K562 (cell line): ENCODE data around the gene BAD. TPM values are rescaled to one million over a fixed set of nuclear protein-coding genes. Genes with fewer than 3 reads are reported as not detected.
A peak's percentile ranks its signal among the peaks of the same experiment; 100 is the strongest.

Source experiments
- ATF7 ChIP-seq: fragments of 450-650 bp; IDR thresholded peaks from 2 replicates; pipeline ENCODE4 v1.7.1; 2014; ENCODE audit warnings: mild to moderate bottlenecking, moderate library complexity
- CBX5 ChIP-seq: IDR thresholded peaks from 2 replicates; pipeline ENCODE4 v1.6.1; 2014; ENCODE audit warnings: low read depth, borderline replicate concordance
- CEBPG ChIP-seq, 3 experiments: fragments of 200-800 bp in 1 of 3; sonication (Bioruptor generic) in 1 of 3; sonication (generic) in 1 of 3; formaldehyde crosslinking in 1 of 3; IDR thresholded peaks in 2 of 3; conservative IDR thresholded peaks in 1 of 3; 2 replicates each; pipeline versions ENCODE4 v1.6.1 to v1.8.0; 2016 to 2022; ENCODE audit warnings: missing compliant biosample characterization in 2 of 3, missing genetic modification characterization in 2 of 3, mild to moderate bottlenecking in 1 of 3, missing genetic modification reagents in 1 of 3
- KDM1A ChIP-seq, 2 experiments: fragments of 450-650 bp; IDR thresholded peaks; 2 replicates each; pipeline ENCODE4 v1.6.1; 2016; ENCODE audit warnings: mild to moderate bottlenecking in 2 of 2
- NR1H2 ChIP-seq: sonication (generic); formaldehyde crosslinking; IDR thresholded peaks from 2 replicates; pipeline ENCODE4 v1.4.0; 2020; ENCODE audit warnings: mild to moderate bottlenecking, missing genetic modification reagents
- PCBP2 ChIP-seq: fragments of 200-400 bp; formaldehyde crosslinking; IDR thresholded peaks from 2 replicates; pipeline ENCODE4 v1.6.1; 2018; ENCODE audit warnings: low read length, low read depth, mild to moderate bottlenecking, moderate library complexity; ENCODE audit not compliant: poor library complexity, severe bottlenecking
- PHB ChIP-seq: fragments of 250-450 bp; sonication (Bioruptor Pico); IDR thresholded peaks from 2 replicates; pipeline ENCODE4 v1.5.0; 2021
- PTRF ChIP-seq: fragments of 450-650 bp; IDR thresholded peaks from 2 replicates; pipeline ENCODE4 v1.6.1; 2016; ENCODE audit warnings: mild to moderate bottlenecking, missing genetic modification characterization, missing compliant biosample characterization
- RBBP5 ChIP-seq: fragments of 200-600 bp; sonication (generic); IDR thresholded peaks from 2 replicates; pipeline ENCODE4 v1.6.1; 2012; ENCODE audit warnings: borderline replicate concordance, mild to moderate bottlenecking, low read length, control low read depth, inconsistent platforms; ENCODE audit not compliant: insufficient read depth, poor library complexity, severe bottlenecking
- RBM17 ChIP-seq: fragments of 200-400 bp; formaldehyde crosslinking; IDR thresholded peaks from 2 replicates; pipeline ENCODE4 v1.6.1; 2017; ENCODE audit warnings: low read depth, mild to moderate bottlenecking, low read length, borderline replicate concordance
- SMARCC2 ChIP-seq: fragments of 450-650 bp; IDR thresholded peaks from 2 replicates; pipeline ENCODE4 v1.6.1; 2017; ENCODE audit warnings: antibody characterized with exemption, moderate library complexity, mild to moderate bottlenecking, low read depth
- STAT5A ChIP-seq: IDR thresholded peaks from 2 replicates; pipeline ENCODE4 v1.6.1; 2012; ENCODE audit warnings: low read length, inconsistent platforms, borderline replicate concordance
- ZNF197 ChIP-seq: fragments of 200-800 bp; sonication (Bioruptor generic); IDR thresholded peaks from 2 replicates; pipeline ENCODE4 v1.6.1; 2016; ENCODE audit warnings: low read depth, missing genetic modification characterization, missing compliant biosample characterization
- ZNF282 ChIP-seq: sonication (generic); formaldehyde crosslinking; IDR thresholded peaks from 2 replicates; pipeline ENCODE4 v1.8.1; 2023; ENCODE audit warnings: missing genetic modification reagents
- ZNF583 ChIP-seq: fragments of 250-450 bp; sonication (Bioruptor Pico); IDR thresholded peaks from 2 replicates; pipeline ENCODE4 v1.4.0; 2020
- ZNF707 ChIP-seq: fragments of 250-450 bp; sonication (Bioruptor Pico); conservative IDR thresholded peaks from 2 replicates; pipeline ENCODE4 v1.8.0; 2022; ENCODE audit warnings: inconsistent platforms, mild to moderate bottlenecking, moderate library complexity
- polyA plus RNA-seq, 8 experiments: library from polyadenylated mRNA; depleted of rRNA in 4 of 8; stranded (reverse) in 5 of 8; unstranded in 3 of 8; fragments of >200 nt; fragmentation: Nextera tagmentation in 2 of 8; fragmentation: Illumina TruSeq in 1 of 8; extraction: Ambion mirVana in 2 of 8; extraction: Trizol in 1 of 8; gene quantifications; 2 replicates each; pipeline versions ENCODE4 v1.2.1 to v1.2.3, GENCODE V29; 2011 to 2014; ENCODE audit warnings: inconsistent platforms in 1 of 8, missing spikeins in 1 of 8
- total RNA-seq, 7 experiments: library from RNA; depleted of rRNA in 6 of 7; stranded (reverse); fragments of >200 nt in 6 of 7; fragmentation: Illumina TruSeq in 2 of 7; extraction: Trizol in 2 of 7; gene quantifications; 2 replicates each; pipeline versions ENCODE4 v1.2.1 to v1.2.3, GENCODE V29; 2011 to 2021; ENCODE audit warnings: low replicate concordance in 1 of 7
- TF ChIP-seq, protein P1 (sequence below): fragments of 250-450 bp; sonication (Bioruptor Pico); IDR thresholded peaks from 2 replicates; pipeline ENCODE4 v1.5.0; 2020; ENCODE audit warnings: mild to moderate bottlenecking, borderline replicate concordance
- TF ChIP-seq, protein P2 (sequence below): fragments of 450-650 bp; IDR thresholded peaks from 2 replicates; pipeline ENCODE4 v1.6.1; 2014; ENCODE audit warnings: low read depth, mild to moderate bottlenecking, moderate library complexity, borderline replicate concordance
- TF ChIP-seq, protein P3 (sequence below): fragments of 450-650 bp; IDR thresholded peaks from 2 replicates; pipeline ENCODE4 v1.7.0; 2016; ENCODE audit warnings: borderline replicate concordance
- TF ChIP-seq, protein P4 (sequence below), 2 experiments: IDR thresholded peaks; 2 replicates each; pipeline ENCODE4 v1.6.1; 2011; ENCODE audit warnings: borderline replicate concordance in 1 of 2, control low read depth in 1 of 2, low read depth in 1 of 2, low read length in 1 of 2, mild to moderate bottlenecking in 1 of 2, mixed read lengths in 1 of 2, moderate library complexity in 1 of 2; ENCODE audit not compliant: insufficient read depth in 1 of 2, insufficient read length in 1 of 2, poor library complexity in 1 of 2, severe bottlenecking in 1 of 2; ENCODE audit errors: extremely low read depth in 1 of 2

BAD gene
- total and polyA plus RNA-seq, 9 of the 15 experiments (the other 6 are each of a cell fraction or from before 2014, with no cell fraction given), result 0.61 to 45.6 (median 11.8) TPM

DNA sequence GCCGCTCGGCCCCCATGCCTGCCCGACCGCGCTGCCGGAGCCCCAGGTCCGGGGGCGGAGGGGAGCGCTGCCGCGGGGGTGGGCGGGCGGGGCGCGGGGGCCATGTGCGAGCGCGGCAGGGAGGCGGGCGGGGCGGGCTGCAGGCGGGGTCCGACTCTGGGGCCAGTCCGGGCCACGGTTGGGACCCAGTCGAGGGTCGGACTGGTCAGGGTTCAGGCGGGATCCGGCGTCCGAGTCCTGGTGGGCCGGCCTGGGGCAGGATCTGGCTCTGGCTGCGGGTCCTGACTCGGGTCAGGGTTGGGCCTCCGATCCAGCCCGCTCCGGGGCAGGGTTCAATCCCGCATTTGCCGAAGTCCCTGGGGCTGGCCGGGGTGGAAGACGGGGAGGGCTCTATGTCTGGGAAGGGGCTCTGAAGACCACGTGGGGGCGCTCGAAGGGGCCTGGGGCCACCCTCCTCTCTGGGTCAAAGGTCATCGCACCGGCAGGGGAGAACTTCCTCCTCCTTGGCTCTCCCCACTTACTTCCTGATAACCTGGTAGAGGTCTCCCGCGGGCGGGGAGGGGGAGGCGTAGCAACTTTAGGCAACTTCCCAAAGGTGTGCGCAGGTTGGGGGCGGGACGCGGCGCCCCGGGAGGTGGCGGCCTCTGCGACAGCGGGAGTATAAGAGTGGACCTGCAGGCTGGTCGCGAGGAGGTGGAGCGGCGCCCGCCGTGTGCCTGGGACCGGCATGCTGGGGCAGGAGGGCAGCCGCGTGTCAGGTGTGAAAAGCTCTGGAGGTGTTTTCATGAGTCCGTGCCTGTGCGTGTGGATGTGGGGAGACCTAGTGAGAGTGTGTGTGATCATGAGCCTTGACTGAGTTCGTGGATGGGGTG lies 21.5 kb upstream of the BAD start (continued):
- TF ChIP-seq SMARCC2 (no peak), NR1H2 (CRISPR knock-in tag) (no peak), STAT5A (no peak), CEBPG (CRISPR knock-in tag; IDR thresholded peaks at IDR 0.05) (no peak), CEBPG (tag; conservative IDR thresholded peaks at IDR 0.05 in 1 of 2, IDR thresholded peaks at IDR 0.05 in 1 of 2) (no peak), ZNF583 (CRISPR knock-in tag) (no peak), RBBP5 (no peak), ATF7 (peak; percentile 53), ZNF197 (CRISPR knock-in tag) (no peak), CBX5 (no peak), KDM1A (IDR thresholded peaks at IDR 0.05) (no peak), RBM17 (no peak), PCBP2 (no peak), PHB (no peak), ZNF707 (CRISPR knock-in tag) (no peak), ZNF282 (CRISPR knock-in tag) (no peak), PTRF (tag) (no peak)
- TF ChIP-seq, protein P1, sequence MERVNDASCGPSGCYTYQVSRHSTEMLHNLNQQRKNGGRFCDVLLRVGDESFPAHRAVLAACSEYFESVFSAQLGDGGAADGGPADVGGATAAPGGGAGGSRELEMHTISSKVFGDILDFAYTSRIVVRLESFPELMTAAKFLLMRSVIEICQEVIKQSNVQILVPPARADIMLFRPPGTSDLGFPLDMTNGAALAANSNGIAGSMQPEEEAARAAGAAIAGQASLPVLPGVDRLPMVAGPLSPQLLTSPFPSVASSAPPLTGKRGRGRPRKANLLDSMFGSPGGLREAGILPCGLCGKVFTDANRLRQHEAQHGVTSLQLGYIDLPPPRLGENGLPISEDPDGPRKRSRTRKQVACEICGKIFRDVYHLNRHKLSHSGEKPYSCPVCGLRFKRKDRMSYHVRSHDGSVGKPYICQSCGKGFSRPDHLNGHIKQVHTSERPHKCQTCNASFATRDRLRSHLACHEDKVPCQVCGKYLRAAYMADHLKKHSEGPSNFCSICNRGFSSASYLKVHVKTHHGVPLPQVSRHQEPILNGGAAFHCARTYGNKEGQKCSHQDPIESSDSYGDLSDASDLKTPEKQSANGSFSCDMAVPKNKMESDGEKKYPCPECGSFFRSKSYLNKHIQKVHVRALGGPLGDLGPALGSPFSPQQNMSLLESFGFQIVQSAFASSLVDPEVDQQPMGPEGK (CRISPR knock-in tag), result no peak
- TF ChIP-seq, protein P2, sequence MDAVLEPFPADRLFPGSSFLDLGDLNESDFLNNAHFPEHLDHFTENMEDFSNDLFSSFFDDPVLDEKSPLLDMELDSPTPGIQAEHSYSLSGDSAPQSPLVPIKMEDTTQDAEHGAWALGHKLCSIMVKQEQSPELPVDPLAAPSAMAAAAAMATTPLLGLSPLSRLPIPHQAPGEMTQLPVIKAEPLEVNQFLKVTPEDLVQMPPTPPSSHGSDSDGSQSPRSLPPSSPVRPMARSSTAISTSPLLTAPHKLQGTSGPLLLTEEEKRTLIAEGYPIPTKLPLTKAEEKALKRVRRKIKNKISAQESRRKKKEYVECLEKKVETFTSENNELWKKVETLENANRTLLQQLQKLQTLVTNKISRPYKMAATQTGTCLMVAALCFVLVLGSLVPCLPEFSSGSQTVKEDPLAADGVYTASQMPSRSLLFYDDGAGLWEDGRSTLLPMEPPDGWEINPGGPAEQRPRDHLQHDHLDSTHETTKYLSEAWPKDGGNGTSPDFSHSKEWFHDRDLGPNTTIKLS, result no peak
- TF ChIP-seq, protein P3, sequence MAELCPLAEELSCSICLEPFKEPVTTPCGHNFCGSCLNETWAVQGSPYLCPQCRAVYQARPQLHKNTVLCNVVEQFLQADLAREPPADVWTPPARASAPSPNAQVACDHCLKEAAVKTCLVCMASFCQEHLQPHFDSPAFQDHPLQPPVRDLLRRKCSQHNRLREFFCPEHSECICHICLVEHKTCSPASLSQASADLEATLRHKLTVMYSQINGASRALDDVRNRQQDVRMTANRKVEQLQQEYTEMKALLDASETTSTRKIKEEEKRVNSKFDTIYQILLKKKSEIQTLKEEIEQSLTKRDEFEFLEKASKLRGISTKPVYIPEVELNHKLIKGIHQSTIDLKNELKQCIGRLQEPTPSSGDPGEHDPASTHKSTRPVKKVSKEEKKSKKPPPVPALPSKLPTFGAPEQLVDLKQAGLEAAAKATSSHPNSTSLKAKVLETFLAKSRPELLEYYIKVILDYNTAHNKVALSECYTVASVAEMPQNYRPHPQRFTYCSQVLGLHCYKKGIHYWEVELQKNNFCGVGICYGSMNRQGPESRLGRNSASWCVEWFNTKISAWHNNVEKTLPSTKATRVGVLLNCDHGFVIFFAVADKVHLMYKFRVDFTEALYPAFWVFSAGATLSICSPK, result no peak
- TF ChIP-seq, protein P4, sequence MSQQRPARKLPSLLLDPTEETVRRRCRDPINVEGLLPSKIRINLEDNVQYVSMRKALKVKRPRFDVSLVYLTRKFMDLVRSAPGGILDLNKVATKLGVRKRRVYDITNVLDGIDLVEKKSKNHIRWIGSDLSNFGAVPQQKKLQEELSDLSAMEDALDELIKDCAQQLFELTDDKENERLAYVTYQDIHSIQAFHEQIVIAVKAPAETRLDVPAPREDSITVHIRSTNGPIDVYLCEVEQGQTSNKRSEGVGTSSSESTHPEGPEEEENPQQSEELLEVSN (IDR thresholded peaks at IDR 0.05; ENCODE audit: borderline replicate concordance in 1 of 2, extremely low read depth in 1 of 2, insufficient read depth in 1 of 2, insufficient read length in 1 of 2, low read depth in 1 of 2, low read length in 1 of 2, poor library complexity in 1 of 2, severe bottlenecking in 1 of 2), result peak; percentile 25 to 65
